GM23248 (cell line): ENCODE measurements around the gene CUX1.

ENCODE experiments used
- EZH2 ChIP-seq: fragments of 200-600 bp; sonication (generic); IDR thresholded peaks from 2 replicates; pipeline ENCODE4 v1.6.1; 2018; ENCODE audit warnings: antibody characterized with exemption, mild to moderate bottlenecking; ENCODE audit not compliant: insufficient read depth, poor library complexity, severe bottlenecking
- EZH2phosphoT487 ChIP-seq: fragments of 200-600 bp; sonication (generic); IDR thresholded peaks from 2 replicates; pipeline ENCODE4 v1.6.1; 2018; ENCODE audit warnings: antibody characterized with exemption, moderate library complexity, mild to moderate bottlenecking, low read depth; ENCODE audit not compliant: insufficient read depth

GRCh38 chr7:101900103-101900502 is 82.7 kb downstream of the CUX1 start:
- no peak for TF ChIP-seq EZH2phosphoT487
- TF ChIP-seq EZH2, result no peak
